ENCODE data around the gene GPER1.

DNA sequence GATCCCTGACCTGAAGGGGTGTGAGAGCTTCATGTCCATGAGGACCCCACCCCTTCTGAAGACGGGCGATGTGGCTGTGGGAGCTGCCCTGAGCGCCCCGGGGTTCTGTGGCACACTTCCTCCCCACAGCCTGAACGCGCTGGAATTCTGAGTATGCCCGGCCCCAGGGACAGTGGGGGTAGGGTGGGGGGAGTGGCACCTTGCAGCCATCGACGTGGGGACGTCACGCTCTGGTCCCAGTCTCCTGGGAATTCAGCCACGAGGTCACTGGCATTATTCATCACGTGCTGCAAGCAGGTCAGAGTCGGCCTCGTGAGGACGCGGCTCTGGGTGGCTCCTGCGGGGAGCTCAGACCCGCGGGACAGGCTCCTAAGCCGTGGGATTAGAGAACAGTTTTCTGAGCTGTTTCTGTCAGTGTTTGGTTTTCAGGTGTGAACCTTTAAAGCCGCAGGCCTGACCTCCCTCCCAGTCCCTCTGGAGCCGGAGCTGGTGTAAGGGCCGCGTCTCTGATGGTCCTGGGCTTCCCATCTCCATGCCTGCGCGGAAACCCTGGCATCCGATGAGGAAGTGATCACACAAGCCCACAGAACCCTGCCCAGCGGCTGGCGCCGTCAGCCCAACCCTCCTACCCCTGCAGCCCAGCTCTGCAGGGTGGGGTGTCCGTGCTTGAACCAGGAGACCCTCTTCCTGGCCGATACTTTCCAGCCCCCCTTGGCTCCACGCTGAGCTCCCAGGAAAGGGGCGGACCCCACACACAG is 27.4 kb upstream of the GPER1 start:
- TF ChIP-seq, protein P1, sequence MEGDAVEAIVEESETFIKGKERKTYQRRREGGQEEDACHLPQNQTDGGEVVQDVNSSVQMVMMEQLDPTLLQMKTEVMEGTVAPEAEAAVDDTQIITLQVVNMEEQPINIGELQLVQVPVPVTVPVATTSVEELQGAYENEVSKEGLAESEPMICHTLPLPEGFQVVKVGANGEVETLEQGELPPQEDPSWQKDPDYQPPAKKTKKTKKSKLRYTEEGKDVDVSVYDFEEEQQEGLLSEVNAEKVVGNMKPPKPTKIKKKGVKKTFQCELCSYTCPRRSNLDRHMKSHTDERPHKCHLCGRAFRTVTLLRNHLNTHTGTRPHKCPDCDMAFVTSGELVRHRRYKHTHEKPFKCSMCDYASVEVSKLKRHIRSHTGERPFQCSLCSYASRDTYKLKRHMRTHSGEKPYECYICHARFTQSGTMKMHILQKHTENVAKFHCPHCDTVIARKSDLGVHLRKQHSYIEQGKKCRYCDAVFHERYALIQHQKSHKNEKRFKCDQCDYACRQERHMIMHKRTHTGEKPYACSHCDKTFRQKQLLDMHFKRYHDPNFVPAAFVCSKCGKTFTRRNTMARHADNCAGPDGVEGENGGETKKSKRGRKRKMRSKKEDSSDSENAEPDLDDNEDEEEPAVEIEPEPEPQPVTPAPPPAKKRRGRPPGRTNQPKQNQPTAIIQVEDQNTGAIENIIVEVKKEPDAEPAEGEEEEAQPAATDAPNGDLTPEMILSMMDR (IDR thresholded peaks at IDR 0.05; ENCODE audit: low read length), result no peak
- no peak for TF ChIP-seq EZH2 (IDR thresholded peaks at IDR 0.05; ENCODE audit: borderline replicate concordance, low read length)
